GM12878 (cell line): ENCODE data around the gene LHFPL2. TPM values are rescaled to one million over a fixed set of nuclear protein-coding genes. Genes with fewer than 3 reads are reported as not detected.

Source experiments
- ATAC-seq: fragments of 200-7000 bp; cut with Tn5 transposase; 3 replicates; pipeline ENCODE4 v1.9.1; 2020; ENCODE audit warnings: mild to moderate bottlenecking, moderate library complexity
- BruUV-seq: library from RNA; stranded (reverse); fragments of 400-500 nt; replicated peaks from 2 replicates; lab custom pipeline; 2021; lab: Mats Ljungman, UMichigan
- CTCF ChIA-PET: fragments of 300-600 bp; sonication (Branson Sonifier 250); formaldehyde crosslinking; extraction: SDS; loops from one replicate; lab custom pipeline; 2021; ENCODE audit warnings: inconsistent platforms; lab: Yijun Ruan, JAX
- POLR2A ChIA-PET: fragments of 350-600 bp; formaldehyde crosslinking; extraction: SDS; loops from one replicate; lab custom pipeline; 2021; ENCODE audit warnings: inconsistent platforms; lab: Charles Lee
- RAD21 ChIA-PET: fragments of 300-600 bp; sonication (Branson Sonifier 250); formaldehyde crosslinking; loops from one replicate; lab custom pipeline; 2023; ENCODE audit warnings: antibody characterized with exemption; ENCODE audit not compliant: unreplicated experiment; lab: Charles Lee
- SMC1A ChIA-PET: fragments of 300-600 bp; sonication (Branson Sonifier 250); formaldehyde crosslinking; loops from one replicate; lab custom pipeline; 2023; ENCODE audit not compliant: unreplicated experiment, uncharacterized antibody; lab: Charles Lee
- DNase-seq: peaks from one replicate; pipeline ENCODE4 v3.0.0-alpha.2; 2011; ENCODE audit warnings: low read depth, low spot score
- FAIRE-seq: peaks from 3 replicates; lab custom pipeline; 2011; peaks lifted over from hg19 to GRCh38; lab: Jason Lieb, UNC
- H2AFZ ChIP-seq: 2 replicates; pipeline ENCODE4 v1.6.0; 2011; ENCODE audit warnings: low read depth, low read length, control low read depth; ENCODE audit not compliant: control insufficient read depth
- H3K27ac ChIP-seq: 2 replicates; pipeline ENCODE4 v1.5.1; 2011; ENCODE audit warnings: control low read depth; ENCODE audit not compliant: control insufficient read depth, insufficient read depth
- H3K27me3 ChIP-seq, 2 experiments: replicated peaks in 1 of 2; 2 replicates each; pipeline versions ENCODE4 v1.6.0 to v1.6.1; 2011; ENCODE audit warnings: low read length in 1 of 2; ENCODE audit not compliant: control insufficient read depth in 2 of 2, insufficient read depth in 2 of 2
- H3K36me3 ChIP-seq, 2 experiments: 2 replicates each; pipeline ENCODE4 v1.5.1; 2011; ENCODE audit warnings: low read length in 1 of 2; ENCODE audit not compliant: control insufficient read depth in 2 of 2, insufficient read depth in 2 of 2
- H3K4me1 ChIP-seq: 2 replicates; pipeline ENCODE4 v1.6.1; 2011; ENCODE audit warnings: mild to moderate bottlenecking, low read length, moderate library complexity, mixed read lengths; ENCODE audit not compliant: control insufficient read depth, insufficient read depth
- H3K4me2 ChIP-seq: 2 replicates; pipeline ENCODE4 v1.6.0; 2011; ENCODE audit warnings: control low read depth; ENCODE audit not compliant: control insufficient read depth, insufficient read depth
- H3K4me3 ChIP-seq: fragments of 200-600 bp; sonication (generic); 2 replicates; pipeline ENCODE4 v1.5.1; 2016
- H3K79me2 ChIP-seq: 2 replicates; pipeline ENCODE4 v1.6.0; 2011; ENCODE audit warnings: low read length; ENCODE audit not compliant: control insufficient read depth, insufficient read depth
- H3K9ac ChIP-seq: 2 replicates; pipeline ENCODE4 v1.8.0; 2011; ENCODE audit warnings: low read length, control low read depth, mixed read lengths; ENCODE audit not compliant: control insufficient read depth, insufficient read depth
- H3K9me3 ChIP-seq: replicated peaks from 3 replicates; pipeline ENCODE4 v1.5.1; 2011; ENCODE audit warnings: mild to moderate bottlenecking, low read length; ENCODE audit not compliant: control insufficient read depth, insufficient read depth
- H4K20me1 ChIP-seq: 2 replicates; pipeline ENCODE4 v1.6.0; 2011; ENCODE audit not compliant: control insufficient read depth, insufficient read depth
- BHLHE40 ChIP-seq, 2 experiments: fragments of 450-650 bp in 1 of 2; IDR thresholded peaks; 2 replicates each; pipeline ENCODE4 v1.6.1; 2011 to 2017; ENCODE audit warnings: low read depth in 2 of 2, borderline replicate concordance in 1 of 2, improper control_type of control experiment in 1 of 2, low read length in 1 of 2, mild to moderate bottlenecking in 1 of 2
- POLR2AphosphoS2 ChIP-seq: IDR thresholded peaks from 2 replicates; pipeline ENCODE4 v1.6.1; 2011; ENCODE audit warnings: low read depth, mild to moderate bottlenecking, low read length, improper control_type of control experiment, moderate library complexity
- TAF1 ChIP-seq: IDR thresholded peaks from 2 replicates; pipeline ENCODE4 v1.6.1; 2011; ENCODE audit warnings: mild to moderate bottlenecking, low read depth, low read length, borderline replicate concordance
- whole genome bisulfite sequencing: methylation state at CpG from one replicate; pipeline ENCODE4 v1.1.6; 2016; ENCODE audit warnings: low lambda C conversion rate; ENCODE audit not compliant: insufficient replicate concordance, insufficient coverage; ENCODE audit errors: missing lambda C conversion rate; 5-methylcytosine and 5-hydroxymethylcytosine counted together
- in situ Hi-C: fragments of 300-500 bp; cut with MboI; formaldehyde crosslinking; loops from 9 replicates; pipeline ENCODE4 v1.14.3; 2018; ENCODE audit warnings: mixed read lengths
- intact Hi-C: fragments of 100-400 bp; cut with micrococcal nuclease; formaldehyde crosslinking; loops from one replicate; pipeline ENCODE4 v1.14.2; 2022; ENCODE audit not compliant: unreplicated experiment
- polyA plus RNA-seq, 11 experiments: library from polyadenylated mRNA; depleted of rRNA in 4 of 11; unstranded in 6 of 11; stranded (reverse) in 5 of 11; fragments of >200 nt; fragmentation: Nextera tagmentation in 4 of 11; fragmentation: Illumina TruSeq in 1 of 11; extraction: Ambion mirVana in 4 of 11; extraction: Trizol in 1 of 11; gene quantifications; 1 replicate in 1 of 11; 2 replicates in 10 of 11; pipeline versions ENCODE4 v1.2.1 to v1.2.3, GENCODE V29; 2011 to 2016; ENCODE audit warnings: inconsistent platforms in 2 of 11, missing spikeins in 2 of 11, low read depth in 1 of 11
- total RNA-seq, 4 experiments: library from RNA; depleted of rRNA in 3 of 4; stranded (reverse); fragments of >200 nt in 3 of 4; fragmentation: Illumina TruSeq in 1 of 4; extraction: Trizol in 1 of 4; gene quantifications; 2 replicates each; pipeline versions ENCODE4 v1.2.1 to v1.2.3, GENCODE V29; 2013 to 2021

LHFPL2 gene
- total and polyA plus RNA-seq, 10 of the 15 experiments (the other 5 are each of a cell fraction or from before 2014, with no cell fraction given), result 4.1 to 21.8 (median 12.5) TPM

- Histone ChIP-seq H3K79me2 (no peaks in the 10 kb centered on the region), H3K27ac (no peak overlapping the region), H4K20me1 (no peaks in the 10 kb centered on the region), H3K9ac (no peak overlapping the region), H3K36me3 (no peaks in the 10 kb centered on the region; a peak in 1 of 4 replicates), H2AFZ (no peak overlapping the region), H3K27me3 (no peaks in the 10 kb centered on the region), H3K9me3 (no peaks in the 10 kb centered on the region), H3K4me1 (peaks cover 16% of the 10 kb centered on the region), H3K4me2 (no peak overlapping the region), H3K4me3 (no peak overlapping the region)
- ChIA-PET POLR2A (interaction anchor here (0.6 to 0.8 kb wide), 9 partner anchors 18 to 1644 kb away, joined by 3 to 6 read pairs (median 4); no protein-coding TSS in a partner anchor), CTCF (interaction anchor here (0.6 to 1.9 kb wide), 6 partner anchors 9 to 1390 kb away, joined by 3 to 7 read pairs (median 3); no protein-coding TSS in a partner anchor), SMC1A (interaction anchor here (0.9 to 3.7 kb wide), 9 partner anchors 10 to 206 kb away, joined by 3 to 14 read pairs (median 4); no protein-coding TSS in a partner anchor), RAD21 (interaction anchor here (0.6 to 2.0 kb wide), 6 partner anchors 14 to 606 kb away, joined by 3 to 5 read pairs (median 4); no protein-coding TSS in a partner anchor)
- WGBS, result 91% methylated on average over 9 of the region's 9 CpGs
- FAIRE-seq, result no peak
- no TSS peak for BruUV-seq
- in situ Hi-C loops (no loop called here), intact Hi-C loops (no loop called here)
- no peak for ATAC-seq
- no peak for DNase-seq
- TF ChIP-seq POLR2AphosphoS2, result no peak
- no peak for TF ChIP-seq BHLHE40 (IDR thresholded peaks at IDR 0.05; ENCODE audit: borderline replicate concordance in 1 of 2, low read depth in 2 of 2, low read length in 1 of 2)
- no peak for TF ChIP-seq TAF1
Observed at GRCh38 chr5:78527054-78527859, 121.3 kb downstream of the LHFPL2 start.
